Upper lobe of right lung (tissue), 1 donor: ENCODE measurements around the gene S100A10. TPM values are rescaled to one million over a fixed set of nuclear protein-coding genes. Genes with fewer than 3 reads are reported as not detected.

ENCODE experiments used
- ATAC-seq: fragments of 200-7000 bp; cut with Tn5 transposase; one replicate; pipeline ENCODE4 v1.9.1; 2020; ENCODE audit warnings: mild to moderate bottlenecking, moderate library complexity
- DNase-seq: peaks from one replicate; pipeline ENCODE4 v3.0.0-alpha.2; 2020
- H3K27ac ChIP-seq: fragments of 200-600 bp; one replicate; pipeline ENCODE4 v1.8.0; 2022
- H3K27me3 ChIP-seq: fragments of 200-600 bp; one replicate; pipeline ENCODE4 v1.8.0; 2022; ENCODE audit warnings: mild to moderate bottlenecking
- H3K36me3 ChIP-seq: fragments of 200-600 bp; one replicate; pipeline ENCODE4 v1.8.0; 2022
- H3K4me1 ChIP-seq: fragments of 200-600 bp; one replicate; pipeline ENCODE4 v1.8.0; 2022
- H3K4me3 ChIP-seq: fragments of 200-600 bp; one replicate; pipeline ENCODE4 v1.8.0; 2022; ENCODE audit warnings: mild to moderate bottlenecking
- H3K9me3 ChIP-seq: fragments of 200-600 bp; one replicate; pipeline ENCODE4 v1.8.0; 2022
- intact Hi-C: fragments of 100-400 bp; cut with DNase I; formaldehyde crosslinking; loops from one replicate; pipeline ENCODE4 v1.11.0; 2022
- long read RNA-seq: library from polyadenylated mRNA; unstranded; transcript quantifications from one replicate; pipeline ENCODE4 v2.0.0, GENCODE V29; 2021
- total RNA-seq: library from RNA; stranded (reverse); fragmentation: NEBNext Ultra II Directional; extraction: Animal tissue kit (Norgen Biotek cat#: 25700); gene quantifications from one replicate; pipeline ENCODE4 v1.2.1, GENCODE V29; 2021
- TF ChIP-seq, protein P1 (sequence below): fragments of 200-600 bp; IDR thresholded peaks from one replicate; pipeline ENCODE4 v1.8.0; 2022; ENCODE audit warnings: antibody characterized with exemption
- donor health status: DM: no; HTN: yes; CAD: no; lungs with severe emphysema.

Gene S100A10, protein sequence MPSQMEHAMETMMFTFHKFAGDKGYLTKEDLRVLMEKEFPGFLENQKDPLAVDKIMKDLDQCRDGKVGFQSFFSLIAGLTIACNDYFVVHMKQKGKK
- total RNA-seq: 643 TPM
- long read RNA-seq, transcript S100A10-202 (3 exons, 1,202 nt): major isoform, 204 of 218 reads
- long read RNA-seq, partial matches to known transcripts: 7 of 218 reads
- long read RNA-seq, other reads (novel, unspliced or antisense): 7 of 218 reads

DNA sequence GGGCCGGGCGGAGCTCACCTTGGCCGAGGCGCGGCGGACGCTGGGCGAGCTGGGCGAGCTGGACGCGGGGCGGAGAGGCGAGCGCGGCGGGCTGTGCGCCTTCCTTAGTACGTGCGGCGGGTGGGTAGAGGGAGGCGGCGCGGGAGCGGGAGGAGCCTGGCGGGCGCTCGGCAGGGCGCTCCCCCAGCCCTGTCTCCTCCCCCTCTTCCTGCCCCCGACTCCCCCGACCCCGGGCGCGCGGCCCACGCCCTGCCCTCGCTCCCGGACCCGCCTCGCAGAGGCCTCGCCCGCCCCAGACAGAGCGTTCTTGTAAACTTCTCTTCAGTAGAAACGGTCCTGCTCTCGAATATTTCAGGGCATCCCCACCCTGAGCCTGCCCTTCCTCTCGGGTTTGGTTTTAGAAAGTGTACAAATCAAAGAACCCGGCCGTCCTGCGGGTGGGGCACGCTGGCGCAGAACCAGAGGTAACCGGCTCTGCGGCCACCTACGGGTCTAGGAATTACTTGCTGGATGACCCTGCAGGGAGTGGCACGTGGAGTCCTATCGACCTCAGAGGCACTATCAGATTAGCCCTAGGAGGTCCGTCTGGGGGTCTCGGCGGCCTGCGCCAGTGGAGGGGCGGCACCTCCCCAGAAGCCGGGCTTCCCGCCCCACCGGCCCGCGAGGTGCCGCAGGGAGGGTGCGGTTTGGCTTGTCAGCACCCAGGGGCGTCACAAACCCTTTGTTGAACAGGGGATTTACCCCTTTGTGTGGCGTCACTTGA is at the start of gene S100A10:
TSS of gene S100A10 (minus strand) at position 126 of the 763 bp plus-strand sequence. CDS start 7,629 bp downstream, outside the sequence.
- Histone ChIP-seq H3K27ac (peak within 1 kb of the TSS; percentile 90), H3K4me1 (peaks cover 46% of the 10 kb centered on the region), H3K27me3 (no peaks in the 10 kb centered on the region), H3K4me3 (peak within 1 kb of the TSS; percentile 77), H3K9me3 (no peaks in the 10 kb centered on the region), H3K36me3 (no peaks in the 10 kb centered on the region)
- TF ChIP-seq, protein P1, sequence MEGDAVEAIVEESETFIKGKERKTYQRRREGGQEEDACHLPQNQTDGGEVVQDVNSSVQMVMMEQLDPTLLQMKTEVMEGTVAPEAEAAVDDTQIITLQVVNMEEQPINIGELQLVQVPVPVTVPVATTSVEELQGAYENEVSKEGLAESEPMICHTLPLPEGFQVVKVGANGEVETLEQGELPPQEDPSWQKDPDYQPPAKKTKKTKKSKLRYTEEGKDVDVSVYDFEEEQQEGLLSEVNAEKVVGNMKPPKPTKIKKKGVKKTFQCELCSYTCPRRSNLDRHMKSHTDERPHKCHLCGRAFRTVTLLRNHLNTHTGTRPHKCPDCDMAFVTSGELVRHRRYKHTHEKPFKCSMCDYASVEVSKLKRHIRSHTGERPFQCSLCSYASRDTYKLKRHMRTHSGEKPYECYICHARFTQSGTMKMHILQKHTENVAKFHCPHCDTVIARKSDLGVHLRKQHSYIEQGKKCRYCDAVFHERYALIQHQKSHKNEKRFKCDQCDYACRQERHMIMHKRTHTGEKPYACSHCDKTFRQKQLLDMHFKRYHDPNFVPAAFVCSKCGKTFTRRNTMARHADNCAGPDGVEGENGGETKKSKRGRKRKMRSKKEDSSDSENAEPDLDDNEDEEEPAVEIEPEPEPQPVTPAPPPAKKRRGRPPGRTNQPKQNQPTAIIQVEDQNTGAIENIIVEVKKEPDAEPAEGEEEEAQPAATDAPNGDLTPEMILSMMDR: no peak
- peak; percentile 93 for DNase-seq
- peak; percentile 82 for ATAC-seq
- intact Hi-C loops: no loop called here

DNA sequence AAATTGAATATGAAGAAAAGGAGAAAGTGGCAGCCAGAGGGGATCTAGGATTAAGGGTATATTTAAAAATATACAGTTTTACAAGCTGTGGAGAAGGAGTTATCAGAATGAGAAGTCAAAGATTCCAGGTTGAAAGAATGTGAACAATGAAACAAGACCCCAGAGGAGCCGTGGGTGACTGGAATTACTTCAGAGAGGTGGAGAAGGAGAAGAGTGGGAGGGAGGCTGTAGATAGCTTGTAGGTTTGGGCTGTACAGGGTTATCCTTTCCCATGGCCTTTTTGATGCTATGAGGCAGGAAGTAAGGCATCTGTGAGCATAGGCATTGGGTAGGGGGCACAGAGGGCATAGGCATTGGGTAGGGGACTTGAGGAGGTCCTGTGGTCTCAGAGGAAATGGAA is 48.4 kb upstream of the S100A10 start:
- Histone ChIP-seq H3K9me3 (no peaks in the 10 kb centered on the region), H3K4me3 (no peak overlapping the region), H3K27ac (no peak overlapping the region), H3K36me3 (no peaks in the 10 kb centered on the region), H3K4me1 (peaks cover 20% of the 10 kb centered on the region), H3K27me3 (no peaks in the 10 kb centered on the region)
- TF ChIP-seq, protein P1: no peak
- intact Hi-C loops: no loop called here
- DNase-seq (no peak), ATAC-seq (no peak)

DNA sequence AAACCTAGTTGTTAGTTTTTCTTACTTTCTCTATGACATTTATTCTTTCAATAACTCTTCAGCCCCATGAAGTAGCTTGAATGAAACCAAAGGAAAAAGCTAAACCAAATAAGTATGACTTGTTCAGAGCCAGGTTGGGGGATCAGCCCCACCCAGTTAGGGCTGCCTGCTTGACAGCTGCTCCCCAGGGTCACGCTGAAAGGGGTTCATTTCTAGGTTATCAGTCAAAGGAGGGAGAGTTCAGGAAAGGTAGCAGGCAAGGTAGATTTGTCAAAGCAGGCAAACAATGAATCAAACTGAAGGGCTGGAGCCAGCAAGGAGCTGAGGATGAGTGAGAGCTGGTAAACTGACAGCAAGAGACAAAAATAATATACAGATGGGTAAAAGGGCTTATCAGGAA is 46.2 kb upstream of the S100A10 start:
- no peaks in the 10 kb centered on the region for H3K9me3 ChIP-seq
- DNase-seq (no peak), ATAC-seq (no peak)
- no peak overlapping the region for H3K4me3 ChIP-seq
- H3K27me3 ChIP-seq: no peaks in the 10 kb centered on the region
- peaks cover 24% of the 10 kb centered on the region for H3K4me1 ChIP-seq
- H3K27ac ChIP-seq: no peak overlapping the region
- H3K36me3 ChIP-seq: peaks cover 2% of the 10 kb centered on the region
- TF ChIP-seq, protein P1: no peak
- intact Hi-C loops: no loop called here

DNA sequence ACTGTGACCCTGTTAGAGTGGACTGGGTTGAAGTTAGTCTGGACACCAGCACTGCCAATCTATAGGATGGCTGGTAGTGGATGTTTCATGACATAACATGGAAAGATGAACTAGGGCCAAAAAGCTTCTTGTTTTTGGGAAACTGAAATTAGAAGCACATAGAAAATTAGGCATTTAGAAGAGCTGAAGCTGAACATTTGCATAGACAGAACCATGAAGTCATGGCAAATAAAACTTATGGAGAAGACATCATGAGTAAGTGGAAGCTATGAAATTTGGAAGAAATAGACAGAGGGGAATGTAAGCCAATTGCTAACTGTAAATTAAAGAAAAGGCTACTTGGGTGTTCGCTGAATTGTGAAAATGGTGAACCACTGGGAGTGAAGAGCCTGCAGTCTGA is 45.8 kb upstream of the S100A10 start:
- ATAC-seq: no peak
- Histone ChIP-seq H3K4me1 (peaks cover 29% of the 10 kb centered on the region), H3K27me3 (no peaks in the 10 kb centered on the region), H3K9me3 (no peaks in the 10 kb centered on the region), H3K27ac (no peak overlapping the region), H3K36me3 (peaks cover 3% of the 10 kb centered on the region), H3K4me3 (no peak overlapping the region)
- TF ChIP-seq, protein P1: no peak
- intact Hi-C loops: no loop called here
- DNase-seq: no peak

DNA sequence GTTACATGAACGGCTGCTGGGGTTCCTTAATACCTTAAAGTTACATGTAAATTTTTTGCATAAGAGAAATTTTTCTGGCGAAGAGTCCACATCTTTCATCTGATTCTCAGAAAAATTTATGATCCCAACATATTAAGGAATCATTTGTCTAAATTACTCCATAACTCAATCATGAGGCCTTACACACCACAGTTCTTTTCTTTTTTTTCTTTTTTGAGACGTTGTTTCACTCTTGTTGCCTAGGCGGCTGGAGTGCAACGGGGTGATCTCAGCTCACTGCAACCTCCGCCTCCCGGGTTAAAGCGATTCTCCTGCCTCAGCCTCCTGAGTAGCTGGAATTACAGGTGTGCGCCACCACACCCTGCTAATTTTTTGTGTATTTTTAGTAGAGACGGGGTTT is 45.2 kb upstream of the S100A10 start:
- intact Hi-C loops: no loop called here
- ATAC-seq (no peak), DNase-seq (no peak)
- Histone ChIP-seq H3K36me3 (peaks cover 7% of the 10 kb centered on the region), H3K4me1 (peaks cover 35% of the 10 kb centered on the region), H3K4me3 (no peak overlapping the region), H3K9me3 (no peaks in the 10 kb centered on the region), H3K27me3 (no peaks in the 10 kb centered on the region), H3K27ac (peak overlapping the region; percentile 95)
- TF ChIP-seq, protein P1: no peak
